Neural cell (in vitro differentiated cells): ENCODE measurements around the gene CD8A.

Experiments used
- EZH2 ChIP-seq: fragments of 200-600, 300-800 bp; shearing (Covaris generic), sonication (generic); IDR thresholded peaks from 2 replicates; pipeline ENCODE4 v1.6.1; 2014; ENCODE audit warnings: antibody characterized with exemption, low read length, borderline replicate concordance, mild to moderate bottlenecking; ENCODE audit not compliant: insufficient read depth, poor library complexity, severe bottlenecking
- MXI1 ChIP-seq: fragments of 450-650 bp; conservative IDR thresholded peaks from 2 replicates; pipeline ENCODE4 v1.6.1; 2014; ENCODE audit warnings: antibody characterized with exemption, mild to moderate bottlenecking; ENCODE audit not compliant: poor library complexity, severe bottlenecking
- POLR2AphosphoS5 ChIP-seq: IDR thresholded peaks from 2 replicates; pipeline ENCODE4 v1.6.1; 2012
- TAF1 ChIP-seq: IDR thresholded peaks from 2 replicates; pipeline ENCODE4 v1.6.1; 2012; ENCODE audit warnings: low read depth
- TF ChIP-seq, protein P1 (sequence below): fragments of 450-650 bp; IDR thresholded peaks from 2 replicates; pipeline ENCODE4 v1.5.1; 2014; ENCODE audit warnings: antibody characterized with exemption, mild to moderate bottlenecking, moderate library complexity; ENCODE audit not compliant: poor library complexity, severe bottlenecking

- TF ChIP-seq POLR2AphosphoS5 = no peak
- TF ChIP-seq, protein P1, sequence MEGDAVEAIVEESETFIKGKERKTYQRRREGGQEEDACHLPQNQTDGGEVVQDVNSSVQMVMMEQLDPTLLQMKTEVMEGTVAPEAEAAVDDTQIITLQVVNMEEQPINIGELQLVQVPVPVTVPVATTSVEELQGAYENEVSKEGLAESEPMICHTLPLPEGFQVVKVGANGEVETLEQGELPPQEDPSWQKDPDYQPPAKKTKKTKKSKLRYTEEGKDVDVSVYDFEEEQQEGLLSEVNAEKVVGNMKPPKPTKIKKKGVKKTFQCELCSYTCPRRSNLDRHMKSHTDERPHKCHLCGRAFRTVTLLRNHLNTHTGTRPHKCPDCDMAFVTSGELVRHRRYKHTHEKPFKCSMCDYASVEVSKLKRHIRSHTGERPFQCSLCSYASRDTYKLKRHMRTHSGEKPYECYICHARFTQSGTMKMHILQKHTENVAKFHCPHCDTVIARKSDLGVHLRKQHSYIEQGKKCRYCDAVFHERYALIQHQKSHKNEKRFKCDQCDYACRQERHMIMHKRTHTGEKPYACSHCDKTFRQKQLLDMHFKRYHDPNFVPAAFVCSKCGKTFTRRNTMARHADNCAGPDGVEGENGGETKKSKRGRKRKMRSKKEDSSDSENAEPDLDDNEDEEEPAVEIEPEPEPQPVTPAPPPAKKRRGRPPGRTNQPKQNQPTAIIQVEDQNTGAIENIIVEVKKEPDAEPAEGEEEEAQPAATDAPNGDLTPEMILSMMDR = no peak
- TF ChIP-seq MXI1 = no peak
- no peak for TF ChIP-seq EZH2
- no peak for TF ChIP-seq TAF1
Observed at GRCh38 chr2:86746939-86747338, 43.8 kb downstream of the CD8A start.
